Transverse colon (tissue), 4 donors: ENCODE data around the gene EHD4. TPM values are rescaled to one million over a fixed set of nuclear protein-coding genes. Genes with fewer than 3 reads are reported as not detected.
A peak's percentile ranks its signal among the peaks of the same experiment; 100 is the strongest.

Source experiments
- DNase-seq: peaks from one replicate; pipeline ENCODE4 v3.0.0-alpha.2; 2019
- H3K27ac ChIP-seq, 4 donors: fragments of 200-600 bp; sonication (generic); 2 replicates each; pipeline ENCODE4 v1.5.1; 2016 to 2018; ENCODE audit warnings: inconsistent platforms in 4 of 4
- H3K27me3 ChIP-seq: fragments of 200-600 bp; sonication (generic); 2 replicates; pipeline ENCODE4 v1.5.1; 2017; ENCODE audit warnings: inconsistent platforms
- H3K36me3 ChIP-seq, 4 donors: fragments of 200-600 bp; sonication (generic); 2 replicates each; pipeline ENCODE4 v1.5.1; 2017 to 2019; ENCODE audit warnings: inconsistent platforms in 4 of 4
- H3K4me1 ChIP-seq, 4 donors: fragments of 200-600 bp; sonication (generic); 2 replicates each; pipeline ENCODE4 v1.5.1; 2017 to 2020; ENCODE audit warnings: inconsistent platforms in 4 of 4
- H3K4me3 ChIP-seq, 4 donors: fragments of 200-600 bp; sonication (generic); 1 replicate in 1 of 4; 2 replicates in 3 of 4; pipeline versions ENCODE4 v1.5.1 to v1.6.1; 2017 to 2019; ENCODE audit warnings: inconsistent platforms in 4 of 4
- H3K9me3 ChIP-seq, 2 donors: fragments of 200-600 bp; sonication (generic); 2 replicates each; pipeline ENCODE4 v1.5.1; 2017 to 2019; ENCODE audit warnings: inconsistent platforms in 2 of 2
- EP300 ChIP-seq: sonication (generic); formaldehyde crosslinking; IDR thresholded peaks from one replicate; pipeline ENCODE4 v1.6.1; 2017; ENCODE audit warnings: antibody characterized with exemption, low read depth
- POLR2A ChIP-seq: fragments of 450-650 bp; IDR thresholded peaks from one replicate; pipeline ENCODE4 v1.6.1; 2016; ENCODE audit warnings: antibody characterized with exemption, mild to moderate bottlenecking, moderate library complexity
- POLR2AphosphoS5 ChIP-seq, 3 donors: sonication (generic); formaldehyde crosslinking; IDR thresholded peaks; one replicate each; pipeline ENCODE4 v1.6.1; 2016; ENCODE audit warnings: antibody characterized with exemption in 3 of 3
- WGBS, 2 donors: methylation state at CpG; one replicate each; pipeline ENCODE4 v1.1.5; 2018; ENCODE audit warnings: low coverage in 1 of 2; 5-methylcytosine and 5-hydroxymethylcytosine counted together
- in situ Hi-C, 4 donors: fragments of 200-750 bp; cut with MboI; loops; one replicate each; pipeline versions ENCODE4 v1.15.0 to v1.15.1; 2017; ENCODE audit warnings: low sequenced_read_pairs in 3 of 4, low pct_ligation_motif_present in 1 of 4, low pct_unique_long_range_greater_than_20kb in 1 of 4
- intact Hi-C: fragments of 100-400 bp; cut with DNase I; formaldehyde crosslinking; loops from one replicate; pipeline ENCODE4 v1.15.1; 2023; ENCODE audit warnings: low total_unique reads
- total RNA-seq, 4 donors: library from RNA; depleted of rRNA; stranded (reverse); fragments of >200 nt; gene quantifications; one replicate each; pipeline ENCODE4 v1.1.0, GENCODE V29; 2016
- TF ChIP-seq, protein P1 (sequence below), 5 experiments: fragments of 200-600 bp in 3 of 5; fragments of 450-650 bp in 2 of 5; sonication (generic) in 3 of 5; IDR thresholded peaks; 1 replicate in 2 of 5; 2 replicates in 3 of 5; pipeline ENCODE4 v1.5.1; 2016 to 2017; ENCODE audit warnings: antibody characterized with exemption in 5 of 5, inconsistent platforms in 3 of 5, mild to moderate bottlenecking in 2 of 5, moderate library complexity in 1 of 5

The EHD4 gene
- total RNA-seq, 4 donors from 2014 or later, result 16.9 to 55.4 (median 35.5) TPM

DNA sequence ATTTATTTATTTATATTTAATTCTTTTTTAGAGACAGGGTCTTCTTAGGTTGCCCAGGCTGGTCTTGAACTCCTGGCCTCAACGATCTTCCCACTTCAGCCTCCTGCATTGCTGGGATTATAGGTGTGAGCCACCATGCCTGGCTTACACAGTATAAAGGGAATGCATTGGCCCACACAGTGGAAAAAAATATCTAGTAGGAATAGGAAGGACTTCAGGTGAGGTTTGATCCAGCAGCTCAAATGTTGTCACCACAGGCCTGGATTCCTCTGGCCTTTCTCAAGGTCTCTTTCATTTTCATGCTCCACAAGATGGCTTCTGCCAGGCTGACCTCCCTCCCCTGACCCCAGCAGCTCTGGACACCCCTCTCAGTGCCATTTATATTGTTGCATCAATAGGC lies 76.4 kb downstream of the EHD4 start:
- no peaks in the 10 kb centered on the region for H3K27me3 ChIP-seq
- TF ChIP-seq EP300, result no peak
- no peak for TF ChIP-seq POLR2AphosphoS5 (IDR thresholded peaks at IDR 0.05)
- no peak for TF ChIP-seq POLR2A
- TF ChIP-seq, protein P1, sequence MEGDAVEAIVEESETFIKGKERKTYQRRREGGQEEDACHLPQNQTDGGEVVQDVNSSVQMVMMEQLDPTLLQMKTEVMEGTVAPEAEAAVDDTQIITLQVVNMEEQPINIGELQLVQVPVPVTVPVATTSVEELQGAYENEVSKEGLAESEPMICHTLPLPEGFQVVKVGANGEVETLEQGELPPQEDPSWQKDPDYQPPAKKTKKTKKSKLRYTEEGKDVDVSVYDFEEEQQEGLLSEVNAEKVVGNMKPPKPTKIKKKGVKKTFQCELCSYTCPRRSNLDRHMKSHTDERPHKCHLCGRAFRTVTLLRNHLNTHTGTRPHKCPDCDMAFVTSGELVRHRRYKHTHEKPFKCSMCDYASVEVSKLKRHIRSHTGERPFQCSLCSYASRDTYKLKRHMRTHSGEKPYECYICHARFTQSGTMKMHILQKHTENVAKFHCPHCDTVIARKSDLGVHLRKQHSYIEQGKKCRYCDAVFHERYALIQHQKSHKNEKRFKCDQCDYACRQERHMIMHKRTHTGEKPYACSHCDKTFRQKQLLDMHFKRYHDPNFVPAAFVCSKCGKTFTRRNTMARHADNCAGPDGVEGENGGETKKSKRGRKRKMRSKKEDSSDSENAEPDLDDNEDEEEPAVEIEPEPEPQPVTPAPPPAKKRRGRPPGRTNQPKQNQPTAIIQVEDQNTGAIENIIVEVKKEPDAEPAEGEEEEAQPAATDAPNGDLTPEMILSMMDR (IDR thresholded peaks at IDR 0.05), result no peak
- no peaks in the 10 kb centered on the region for H3K9me3 ChIP-seq
- no peak overlapping the region for H3K27ac ChIP-seq
- H3K36me3 ChIP-seq, result peaks cover 0 to 10% (median 0%) of the 10 kb centered on the region in 4 donors
- 97% methylated on average over 1 of the region's 1 CpG; no CpG with 5 or more reads in 1 of the 2 donors for WGBS, 2 donors
- in situ Hi-C loops, result no loop called here
- no peak for DNase-seq
- H3K4me3 ChIP-seq, result no peak overlapping the region
- intact Hi-C loops, result no loop called here
- peaks cover 13 to 25% (median 18%) of the 10 kb centered on the region in 4 donors for H3K4me1 ChIP-seq

DNA sequence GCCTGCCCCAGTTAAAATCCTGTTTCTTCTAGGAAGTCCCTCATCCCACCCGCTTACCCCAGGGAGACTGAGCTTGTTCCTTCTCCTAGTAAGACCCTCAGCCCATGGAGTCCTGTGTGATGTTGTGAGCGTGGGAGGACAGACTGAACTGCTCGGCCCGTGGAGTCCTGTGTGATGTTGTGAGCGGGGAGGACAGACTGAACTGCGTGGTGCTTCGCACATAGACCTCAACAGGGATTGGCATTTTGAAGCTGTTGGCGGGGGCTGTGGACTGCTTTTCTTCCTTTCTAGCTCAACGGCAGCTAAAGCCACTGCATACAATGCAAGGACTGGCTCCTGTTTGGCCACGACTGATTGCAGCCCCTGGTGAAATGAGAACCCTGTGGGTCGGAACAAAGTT lies 76.9 kb downstream of the EHD4 start:
- H3K27me3 ChIP-seq, result no peaks in the 10 kb centered on the region
- peak overlapping the region; percentile 11 to 56 (median 50) for H3K27ac ChIP-seq
- no peak for DNase-seq
- H3K4me3 ChIP-seq, result no peak overlapping the region
- intact Hi-C loops (no loop called here), in situ Hi-C loops (no loop called here)
- H3K4me1 ChIP-seq, result peaks cover 13 to 25% (median 18%) of the 10 kb centered on the region in 4 donors
- H3K36me3 ChIP-seq, result peaks cover 0 to 7% (median 0%) of the 10 kb centered on the region in 4 donors
- WGBS, 2 donors, result 96 to 100% methylated on average over 1 to 11 of the region's 11 CpGs
- no peak for TF ChIP-seq EP300
- TF ChIP-seq, protein P1 (IDR thresholded peaks at IDR 0.05), result no peak
- H3K9me3 ChIP-seq, result no peaks in the 10 kb centered on the region

DNA sequence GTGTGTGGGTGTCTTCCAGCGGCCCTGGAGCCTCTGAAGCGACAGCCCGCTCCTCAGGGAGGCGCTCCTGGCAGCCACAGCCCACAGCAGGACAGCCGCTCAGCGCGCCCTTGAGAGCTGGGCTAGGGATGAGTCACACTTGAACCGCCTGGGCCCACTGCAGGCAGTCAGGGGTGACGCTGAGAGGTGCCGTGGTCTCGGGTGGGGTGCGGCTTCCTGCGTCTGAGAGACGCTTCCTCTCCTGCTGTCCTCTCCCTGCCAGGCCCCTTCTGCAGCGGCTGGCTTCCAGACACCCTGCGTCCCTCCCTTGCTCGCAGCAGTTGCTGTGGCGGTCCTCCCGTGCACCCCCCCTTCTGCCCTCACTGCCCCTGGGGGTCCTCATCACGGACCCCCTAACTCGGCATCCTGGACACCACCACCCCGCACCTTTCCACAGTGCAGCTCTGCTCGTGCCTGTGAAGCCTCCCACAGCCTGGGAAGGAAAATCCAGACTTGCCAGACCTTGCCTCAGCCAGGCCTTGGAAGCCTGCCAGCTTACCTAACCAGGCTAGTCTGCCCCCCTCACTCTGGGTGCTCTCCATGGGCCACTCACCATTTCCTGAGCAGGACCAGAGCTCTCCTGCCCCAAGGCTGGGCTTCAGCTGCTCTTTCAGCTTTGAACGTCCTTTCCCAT lies 77.4 kb downstream of the EHD4 start:
- WGBS, 2 donors, result 44 to 83% methylated on average over 1 to 24 of the region's 24 CpGs
- no peaks in the 10 kb centered on the region for H3K27me3 ChIP-seq
- H3K4me1 ChIP-seq, result peaks cover 13 to 25% (median 18%) of the 10 kb centered on the region in 4 donors
- peak overlapping the region; percentile 11 to 56 (median 50) for H3K27ac ChIP-seq
- DNase-seq, result peak; percentile 68
- in situ Hi-C loops (no loop called here), intact Hi-C loops (no loop called here)
- H3K36me3 ChIP-seq, result peaks cover 0 to 5% (median 0%) of the 10 kb centered on the region in 4 donors
- H3K4me3 ChIP-seq, result peak overlapping the region in 1 of 4 donors; percentile 11
- H3K9me3 ChIP-seq, result no peaks in the 10 kb centered on the region
- no peak for TF ChIP-seq POLR2A
- TF ChIP-seq EP300, result no peak
- TF ChIP-seq, protein P1 (IDR thresholded peaks at IDR 0.05), result no peak
- TF ChIP-seq POLR2AphosphoS5 (IDR thresholded peaks at IDR 0.05), result no peak

DNA sequence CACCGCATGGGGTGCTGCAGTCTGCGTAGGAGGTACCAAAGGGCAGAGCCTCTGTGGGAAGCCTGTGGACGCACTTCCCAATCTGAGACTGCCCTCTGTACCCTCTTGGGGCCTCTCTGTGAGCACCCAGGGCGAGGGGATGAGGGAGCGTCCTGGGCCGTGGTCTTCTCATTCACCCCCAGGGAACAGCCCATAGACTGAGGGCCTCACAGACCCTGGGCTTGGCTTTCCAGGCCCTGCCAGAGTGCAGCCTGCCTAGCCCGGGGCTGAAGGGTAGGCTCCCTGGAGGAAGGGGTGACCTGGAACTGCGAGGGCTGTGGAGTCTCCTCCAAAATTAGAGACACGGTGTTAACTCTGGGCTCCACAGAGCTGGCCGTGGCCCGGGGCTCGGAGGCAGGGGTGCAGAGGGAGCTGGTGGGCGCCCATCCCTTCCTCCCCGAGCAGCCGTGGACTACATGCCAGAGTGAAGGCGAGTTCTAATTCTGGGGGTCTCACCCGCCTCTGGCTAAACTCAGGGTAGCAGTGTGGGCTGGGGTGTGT lies 78.0 kb downstream of the EHD4 start:
- H3K36me3 ChIP-seq, result peaks cover 0 to 5% (median 0%) of the 10 kb centered on the region in 4 donors
- intact Hi-C loops (no loop called here), in situ Hi-C loops (no loop called here)
- 85% methylated on average over 17 of the region's 17 CpGs; no CpG with 5 or more reads in 1 of the 2 donors for WGBS, 2 donors
- peak overlapping the region; percentile 1 to 56 (median 50) for H3K27ac ChIP-seq
- no peak overlapping the region for H3K4me3 ChIP-seq
- no peak for DNase-seq
- H3K9me3 ChIP-seq, result no peaks in the 10 kb centered on the region
- TF ChIP-seq, protein P1 (IDR thresholded peaks at IDR 0.05), result no peak
- no peak for TF ChIP-seq EP300
- TF ChIP-seq POLR2A, result no peak
- TF ChIP-seq POLR2AphosphoS5 (IDR thresholded peaks at IDR 0.05), result no peak
- peaks cover 13 to 25% (median 18%) of the 10 kb centered on the region in 4 donors for H3K4me1 ChIP-seq
- no peaks in the 10 kb centered on the region for H3K27me3 ChIP-seq
